A673 (cell line): ENCODE results near the gene EPN2. TPM values are rescaled to one million over a fixed set of nuclear protein-coding genes. Genes with fewer than 3 reads are reported as not detected.

Experiments used
- BruUV-seq: library from RNA; stranded (reverse); fragments of 400-500 nt; replicated peaks from 2 replicates; lab custom pipeline; 2021; lab: Mats Ljungman, UMichigan
- CTCF ChIA-PET: fragments of 300-600 bp; sonication (Branson Sonifier 250); formaldehyde crosslinking; loops from one replicate; lab custom pipeline; 2022; ENCODE audit warnings: antibody characterized with exemption; lab: Charles Lee
- POLR2A ChIA-PET: fragments of 300-600 bp; sonication (Branson Sonifier 250); formaldehyde crosslinking; loops from one replicate; lab custom pipeline; 2022; ENCODE audit warnings: antibody characterized with exemption; ENCODE audit not compliant: low non-redundant PET; lab: Charles Lee
- DNase-seq: peaks from one replicate; pipeline ENCODE4 v3.0.0-alpha.2; 2015; ENCODE audit warnings: low spot score
- H3K27ac ChIP-seq: fragments of 200-600 bp; sonication (generic); 2 replicates; pipeline ENCODE4 v1.5.1; 2016; ENCODE audit warnings: mixed run types, low read depth, mild to moderate bottlenecking, mixed read lengths, antibody characterized with exemption, low read length; ENCODE audit not compliant: poor library complexity, severe bottlenecking
- H3K27me3 ChIP-seq: fragments of 200-600 bp; sonication (generic); replicated peaks from 2 replicates; pipeline ENCODE4 v1.6.1; 2017; ENCODE audit warnings: mixed run types, low read depth, mild to moderate bottlenecking, mixed read lengths, antibody characterized with exemption, low read length; ENCODE audit not compliant: insufficient read depth, poor library complexity
- H3K36me3 ChIP-seq: fragments of 200-600 bp; sonication (generic); 2 replicates; pipeline ENCODE4 v1.6.1; 2016; ENCODE audit warnings: mixed run types, mild to moderate bottlenecking, mixed read lengths, antibody characterized with exemption, low read length; ENCODE audit not compliant: insufficient read depth, poor library complexity, severe bottlenecking
- H3K4me1 ChIP-seq: fragments of 200-600 bp; sonication (generic); 2 replicates; pipeline ENCODE4 v1.6.1; 2017; ENCODE audit warnings: mixed run types, mild to moderate bottlenecking, mixed read lengths, antibody characterized with exemption, low read length; ENCODE audit not compliant: insufficient read depth, poor library complexity, severe bottlenecking
- H3K4me3 ChIP-seq: fragments of 200-600 bp; sonication (generic); 2 replicates; pipeline ENCODE4 v1.5.1; 2016; ENCODE audit warnings: low read depth, mixed run types, mild to moderate bottlenecking, mixed read lengths, low read length; ENCODE audit not compliant: poor library complexity, severe bottlenecking
- H3K9me3 ChIP-seq: fragments of 200-600 bp; sonication (generic); 2 replicates; pipeline ENCODE4 v1.6.1; 2016; ENCODE audit warnings: mixed run types, low read depth, mild to moderate bottlenecking, mixed read lengths, antibody characterized with exemption, low read length; ENCODE audit not compliant: poor library complexity, severe bottlenecking
- EZH2 ChIP-seq: fragments of 200-600 bp; sonication (generic); IDR thresholded peaks from 2 replicates; pipeline ENCODE4 v1.6.1; 2017; ENCODE audit warnings: borderline replicate concordance, low read depth, mild to moderate bottlenecking, mixed read lengths, antibody characterized with exemption, low read length; ENCODE audit not compliant: poor library complexity, severe bottlenecking
- intact Hi-C: fragments of 100-400 bp; cut with micrococcal nuclease; formaldehyde crosslinking; loops from one replicate; pipeline ENCODE4 v1.10.0; 2022; ENCODE audit not compliant: unreplicated experiment
- total RNA-seq: library from RNA; stranded (reverse); gene quantifications from 2 replicates; pipeline ENCODE4 v1.2.3, GENCODE V29; 2021
- TF ChIP-seq, protein P1 (sequence below): fragments of 300-800, 200-600 bp; sonication (generic); conservative IDR thresholded peaks from 2 replicates; pipeline ENCODE4 v1.5.1; 2017; ENCODE audit warnings: low read depth, mild to moderate bottlenecking, antibody characterized with exemption, low read length, moderate library complexity, mixed read lengths

EPN2 gene
- total RNA-seq, 1 experiment from 2014 or later, result 52.0 TPM

- peak overlapping the region; percentile 27 for H3K27ac ChIP-seq
- H3K36me3 ChIP-seq, result no peaks in the 10 kb centered on the region
- H3K4me1 ChIP-seq, result no peaks in the 10 kb centered on the region
- intact Hi-C loops, result no loop called here
- H3K27me3 ChIP-seq, result no peaks in the 10 kb centered on the region
- CTCF ChIA-PET, result interaction anchor here (0.9 kb wide), 1 partner anchor 54 kb away, joined by 3 read pairs; no protein-coding TSS in a partner anchor
- H3K4me3 ChIP-seq, result no peak overlapping the region
- no peak for TF ChIP-seq EZH2
- TF ChIP-seq, protein P1, sequence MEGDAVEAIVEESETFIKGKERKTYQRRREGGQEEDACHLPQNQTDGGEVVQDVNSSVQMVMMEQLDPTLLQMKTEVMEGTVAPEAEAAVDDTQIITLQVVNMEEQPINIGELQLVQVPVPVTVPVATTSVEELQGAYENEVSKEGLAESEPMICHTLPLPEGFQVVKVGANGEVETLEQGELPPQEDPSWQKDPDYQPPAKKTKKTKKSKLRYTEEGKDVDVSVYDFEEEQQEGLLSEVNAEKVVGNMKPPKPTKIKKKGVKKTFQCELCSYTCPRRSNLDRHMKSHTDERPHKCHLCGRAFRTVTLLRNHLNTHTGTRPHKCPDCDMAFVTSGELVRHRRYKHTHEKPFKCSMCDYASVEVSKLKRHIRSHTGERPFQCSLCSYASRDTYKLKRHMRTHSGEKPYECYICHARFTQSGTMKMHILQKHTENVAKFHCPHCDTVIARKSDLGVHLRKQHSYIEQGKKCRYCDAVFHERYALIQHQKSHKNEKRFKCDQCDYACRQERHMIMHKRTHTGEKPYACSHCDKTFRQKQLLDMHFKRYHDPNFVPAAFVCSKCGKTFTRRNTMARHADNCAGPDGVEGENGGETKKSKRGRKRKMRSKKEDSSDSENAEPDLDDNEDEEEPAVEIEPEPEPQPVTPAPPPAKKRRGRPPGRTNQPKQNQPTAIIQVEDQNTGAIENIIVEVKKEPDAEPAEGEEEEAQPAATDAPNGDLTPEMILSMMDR, result no peak
- no TSS peak for BruUV-seq
- no peaks in the 10 kb centered on the region for H3K9me3 ChIP-seq
- DNase-seq, result no peak
- POLR2A ChIA-PET, result no interaction called here
Observed at GRCh38 chr17:19339341-19339815, 102.2 kb downstream of the EPN2 start.

DNA sequence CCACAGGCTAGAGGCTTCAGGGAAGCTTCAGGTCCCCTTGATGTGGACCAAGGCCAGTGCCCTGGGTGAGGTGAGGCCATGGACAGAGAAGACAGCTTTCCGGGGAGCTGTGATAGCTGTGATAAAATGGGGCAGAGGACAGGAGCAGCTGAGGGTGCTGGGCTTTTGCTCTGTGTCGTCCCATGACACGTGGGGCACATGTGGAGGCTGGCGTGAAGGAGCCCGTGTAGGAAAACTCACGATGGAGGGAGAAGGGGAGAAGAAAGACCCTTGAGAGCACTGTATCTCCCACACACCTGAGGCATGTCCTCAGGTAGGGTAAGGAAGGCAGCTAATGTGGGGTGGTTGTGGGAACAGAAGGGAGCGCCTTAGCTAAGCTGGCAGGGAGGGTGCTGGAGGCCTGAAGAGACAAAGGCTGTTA, 104.1 kb downstream of the EPN2 start:
- DNase-seq, result no peak
- intact Hi-C loops, result no loop called here
- H3K4me3 ChIP-seq, result no peak overlapping the region
- no peak overlapping the region for H3K27ac ChIP-seq
- no peaks in the 10 kb centered on the region for H3K27me3 ChIP-seq
- POLR2A ChIA-PET, result no interaction called here
- BruUV-seq, result no TSS peak
- CTCF ChIA-PET, result no interaction called here
- H3K9me3 ChIP-seq, result no peaks in the 10 kb centered on the region
- no peaks in the 10 kb centered on the region for H3K4me1 ChIP-seq
- H3K36me3 ChIP-seq, result no peaks in the 10 kb centered on the region
- TF ChIP-seq, protein P1, result no peak
- no peak for TF ChIP-seq EZH2

DNA sequence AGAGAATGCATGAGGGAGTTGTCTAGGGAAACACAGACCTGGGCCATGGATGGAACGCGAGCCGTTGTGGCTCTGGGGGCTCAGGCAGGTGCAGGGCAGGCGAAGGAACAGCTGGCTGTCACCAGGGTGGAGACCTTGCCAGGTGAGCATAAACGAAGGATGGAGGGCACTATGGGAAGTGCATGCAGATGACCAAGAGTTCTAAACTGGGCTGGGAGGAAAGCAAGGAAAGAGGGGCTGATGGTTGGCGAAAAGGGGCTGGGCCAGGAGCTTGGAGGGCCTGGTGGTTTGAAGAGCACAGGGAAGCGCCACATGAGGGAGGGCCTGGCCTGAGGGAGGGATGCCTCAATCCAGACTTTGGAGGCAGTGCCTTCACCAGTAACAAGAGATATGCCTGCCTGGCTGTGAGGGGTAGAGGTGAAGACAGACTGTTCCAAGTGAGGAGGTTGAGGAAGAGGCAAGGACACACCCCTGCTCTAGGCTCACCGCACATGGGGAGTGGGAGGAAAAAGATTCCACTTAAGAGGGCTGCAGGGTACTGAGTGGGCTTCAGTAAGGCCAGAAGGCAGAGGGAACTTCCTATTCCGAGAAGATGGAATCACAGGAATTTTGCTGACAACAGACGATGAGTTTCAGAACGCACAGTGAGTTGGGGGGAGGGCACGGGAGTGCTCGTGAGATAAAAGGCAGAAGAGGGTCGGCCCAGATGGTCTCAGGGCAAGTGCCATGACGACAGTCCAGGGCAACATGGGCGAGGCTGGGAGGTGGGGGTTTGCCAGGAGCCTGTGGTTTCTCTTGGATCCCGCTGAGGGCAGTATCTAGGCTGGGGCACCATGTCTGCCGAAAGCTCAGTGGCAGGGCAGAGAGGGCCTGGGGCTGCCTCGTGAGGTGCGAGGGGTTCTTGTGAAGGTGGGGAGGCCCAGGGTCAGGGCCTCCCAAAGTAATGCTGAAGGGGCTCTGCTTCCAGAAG, 104.8 kb downstream of the EPN2 start:
- POLR2A ChIA-PET, result no interaction called here
- Histone ChIP-seq H3K9me3 (no peaks in the 10 kb centered on the region), H3K4me1 (peaks cover 7% of the 10 kb centered on the region), H3K36me3 (no peaks in the 10 kb centered on the region), H3K27me3 (no peaks in the 10 kb centered on the region), H3K27ac (no peak overlapping the region), H3K4me3 (no peak overlapping the region)
- CTCF ChIA-PET, result no interaction called here
- no peak for DNase-seq
- no TSS peak for BruUV-seq
- intact Hi-C loops, result no loop called here
- TF ChIP-seq EZH2, result no peak
- TF ChIP-seq, protein P1, result no peak
